ENCODE data around the gene FBXO38. TPM values are rescaled to one million over a fixed set of nuclear protein-coding genes. Genes with fewer than 3 reads are reported as not detected.

Gene FBXO38
- total RNA-seq, 1 donor, result 69.8 TPM

DNA sequence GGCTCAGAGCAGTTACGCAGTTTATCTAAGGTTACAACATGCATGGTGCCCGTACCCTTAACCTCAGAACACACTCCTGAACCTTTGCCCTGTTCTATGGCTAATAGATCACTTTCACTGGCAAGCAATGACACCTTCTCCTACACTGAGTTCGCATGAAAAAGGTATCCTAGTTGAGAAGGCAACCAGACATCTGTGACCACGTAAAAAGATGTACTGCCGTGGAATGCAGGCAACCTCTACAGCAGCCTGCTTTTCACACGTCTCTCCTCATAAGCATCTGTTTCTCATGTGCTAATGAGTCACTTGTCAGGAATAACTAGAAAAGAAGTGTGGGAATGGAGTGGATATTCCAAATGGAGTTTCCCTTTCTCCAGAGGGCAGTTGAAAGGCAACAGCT is 71.4 kb downstream of the FBXO38 start:
- DNase-seq (ENCODE audit: insufficient read length, low spot score, missing footprints), result no peak
- no peak overlapping the region for H3K4me2 ChIP-seq (ENCODE audit: insufficient read depth, low read length)
- H3K27me3 ChIP-seq (ENCODE audit: insufficient read depth, low read length), result peaks cover 6% of the 10 kb centered on the region
- H3K4me3 ChIP-seq (ENCODE audit: insufficient read depth, low read length), result no peak overlapping the region
- no peak overlapping the region for H2AFZ ChIP-seq (ENCODE audit: low read length)
- TF ChIP-seq, protein P1, sequence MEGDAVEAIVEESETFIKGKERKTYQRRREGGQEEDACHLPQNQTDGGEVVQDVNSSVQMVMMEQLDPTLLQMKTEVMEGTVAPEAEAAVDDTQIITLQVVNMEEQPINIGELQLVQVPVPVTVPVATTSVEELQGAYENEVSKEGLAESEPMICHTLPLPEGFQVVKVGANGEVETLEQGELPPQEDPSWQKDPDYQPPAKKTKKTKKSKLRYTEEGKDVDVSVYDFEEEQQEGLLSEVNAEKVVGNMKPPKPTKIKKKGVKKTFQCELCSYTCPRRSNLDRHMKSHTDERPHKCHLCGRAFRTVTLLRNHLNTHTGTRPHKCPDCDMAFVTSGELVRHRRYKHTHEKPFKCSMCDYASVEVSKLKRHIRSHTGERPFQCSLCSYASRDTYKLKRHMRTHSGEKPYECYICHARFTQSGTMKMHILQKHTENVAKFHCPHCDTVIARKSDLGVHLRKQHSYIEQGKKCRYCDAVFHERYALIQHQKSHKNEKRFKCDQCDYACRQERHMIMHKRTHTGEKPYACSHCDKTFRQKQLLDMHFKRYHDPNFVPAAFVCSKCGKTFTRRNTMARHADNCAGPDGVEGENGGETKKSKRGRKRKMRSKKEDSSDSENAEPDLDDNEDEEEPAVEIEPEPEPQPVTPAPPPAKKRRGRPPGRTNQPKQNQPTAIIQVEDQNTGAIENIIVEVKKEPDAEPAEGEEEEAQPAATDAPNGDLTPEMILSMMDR (IDR thresholded peaks at IDR 0.05; ENCODE audit: extremely low read depth, low read depth, low read length), result no peak
- no peaks in the 10 kb centered on the region for H3K4me1 ChIP-seq (ENCODE audit: insufficient read depth, low read length)
- H3K27ac ChIP-seq (ENCODE audit: low read depth, low read length), result no peak overlapping the region
- no peaks in the 10 kb centered on the region for H3K79me2 ChIP-seq (ENCODE audit: insufficient read depth, low read length)
- H4K20me1 ChIP-seq (ENCODE audit: insufficient read depth, low read length), result no peaks in the 10 kb centered on the region
- no peaks in the 10 kb centered on the region for H3K9me3 ChIP-seq (ENCODE audit: low read depth, low read length)
- no peaks in the 10 kb centered on the region for H3K36me3 ChIP-seq (ENCODE audit: insufficient read depth, low read length)

DNA sequence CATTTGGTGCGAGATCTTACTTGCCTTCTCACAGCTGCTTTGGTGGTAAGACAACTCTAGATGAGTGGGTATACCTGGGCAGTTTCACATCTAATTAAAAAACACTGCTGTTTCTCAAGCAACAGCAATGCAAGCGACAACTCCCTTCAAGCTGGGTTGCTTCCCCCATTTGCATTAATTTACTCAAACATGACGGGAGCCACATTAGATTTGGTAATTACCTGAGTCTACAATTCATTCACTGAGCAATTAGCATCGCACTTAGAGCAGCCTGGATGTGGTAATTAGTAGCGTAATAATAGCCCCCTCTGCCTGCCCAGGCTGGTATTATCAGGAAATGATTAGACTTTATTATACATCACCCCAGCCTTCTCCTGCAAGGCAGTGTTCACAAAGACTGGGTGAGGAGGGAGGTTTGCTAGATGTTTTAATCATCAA is 73.4 kb downstream of the FBXO38 start:
- H3K9me3 ChIP-seq (ENCODE audit: low read depth, low read length), result no peaks in the 10 kb centered on the region
- TF ChIP-seq, protein P1 (IDR thresholded peaks at IDR 0.05; ENCODE audit: extremely low read depth, low read depth, low read length), result peak; percentile 24
- no peaks in the 10 kb centered on the region for H4K20me1 ChIP-seq (ENCODE audit: insufficient read depth, low read length)
- H3K4me3 ChIP-seq (ENCODE audit: insufficient read depth, low read length), result no peak overlapping the region
- no peaks in the 10 kb centered on the region for H3K4me1 ChIP-seq (ENCODE audit: insufficient read depth, low read length)
- H3K79me2 ChIP-seq (ENCODE audit: insufficient read depth, low read length), result no peaks in the 10 kb centered on the region
- no peak for DNase-seq (ENCODE audit: insufficient read length, low spot score, missing footprints)
- no peaks in the 10 kb centered on the region for H3K36me3 ChIP-seq (ENCODE audit: insufficient read depth, low read length)
- no peak overlapping the region for H3K4me2 ChIP-seq (ENCODE audit: insufficient read depth, low read length)
- no peak overlapping the region for H3K27ac ChIP-seq (ENCODE audit: low read depth, low read length)
- no peak overlapping the region for H2AFZ ChIP-seq (ENCODE audit: low read length)
- peaks cover 11% of the 10 kb centered on the region for H3K27me3 ChIP-seq (ENCODE audit: insufficient read depth, low read length)

DNA sequence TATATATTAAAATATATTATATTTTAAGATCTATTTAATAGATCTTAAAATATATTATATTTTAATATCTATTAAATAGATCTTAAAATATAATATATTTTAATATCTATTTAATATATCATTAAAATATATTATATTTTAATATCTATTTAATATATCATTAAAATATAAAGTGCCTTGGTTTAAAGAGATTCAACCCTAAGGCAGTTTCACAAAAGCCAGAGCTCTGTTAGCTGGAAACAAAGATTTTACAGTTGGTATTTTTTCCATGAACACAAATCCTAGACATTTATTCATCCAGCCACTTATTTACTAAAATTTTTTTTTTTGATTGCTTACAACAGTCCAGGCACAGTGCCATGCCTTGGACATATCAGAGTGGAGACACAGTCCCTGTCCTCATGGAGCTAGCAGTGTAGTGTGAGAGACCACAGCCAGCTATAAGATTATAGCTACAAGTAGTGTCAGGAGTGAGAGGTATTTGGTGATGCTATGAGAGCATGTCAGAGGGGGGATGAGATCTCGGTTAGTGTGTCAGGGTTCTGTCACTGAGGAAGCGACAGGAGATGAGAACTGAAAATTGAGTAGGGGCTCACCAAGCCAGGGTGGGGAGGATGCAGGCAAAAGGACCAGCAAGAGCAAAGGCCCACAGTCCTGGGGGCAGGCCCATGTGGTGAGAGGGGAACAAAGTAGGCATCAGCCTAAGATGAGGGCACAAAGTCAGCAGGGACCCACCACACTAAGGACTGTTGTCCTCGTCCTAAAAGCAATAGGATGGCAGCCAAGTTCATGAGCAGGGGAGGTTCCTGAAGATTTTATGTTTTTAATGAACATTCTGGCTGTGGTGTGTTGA is 74.5 kb downstream of the FBXO38 start:
- H3K27ac ChIP-seq (ENCODE audit: low read depth, low read length), result no peak overlapping the region
- TF ChIP-seq, protein P1 (IDR thresholded peaks at IDR 0.05; ENCODE audit: extremely low read depth, low read depth, low read length), result no peak
- H3K36me3 ChIP-seq (ENCODE audit: insufficient read depth, low read length), result no peaks in the 10 kb centered on the region
- peaks cover 11% of the 10 kb centered on the region for H3K27me3 ChIP-seq (ENCODE audit: insufficient read depth, low read length)
- H3K4me3 ChIP-seq (ENCODE audit: insufficient read depth, low read length), result no peak overlapping the region
- H3K4me2 ChIP-seq (ENCODE audit: insufficient read depth, low read length), result no peak overlapping the region
- H3K4me1 ChIP-seq (ENCODE audit: insufficient read depth, low read length), result no peaks in the 10 kb centered on the region
- no peaks in the 10 kb centered on the region for H3K79me2 ChIP-seq (ENCODE audit: insufficient read depth, low read length)
- DNase-seq (ENCODE audit: insufficient read length, low spot score, missing footprints), result no peak
- H2AFZ ChIP-seq (ENCODE audit: low read length), result no peak overlapping the region
- H3K9me3 ChIP-seq (ENCODE audit: low read depth, low read length), result no peaks in the 10 kb centered on the region
- no peaks in the 10 kb centered on the region for H4K20me1 ChIP-seq (ENCODE audit: insufficient read depth, low read length)

DNA sequence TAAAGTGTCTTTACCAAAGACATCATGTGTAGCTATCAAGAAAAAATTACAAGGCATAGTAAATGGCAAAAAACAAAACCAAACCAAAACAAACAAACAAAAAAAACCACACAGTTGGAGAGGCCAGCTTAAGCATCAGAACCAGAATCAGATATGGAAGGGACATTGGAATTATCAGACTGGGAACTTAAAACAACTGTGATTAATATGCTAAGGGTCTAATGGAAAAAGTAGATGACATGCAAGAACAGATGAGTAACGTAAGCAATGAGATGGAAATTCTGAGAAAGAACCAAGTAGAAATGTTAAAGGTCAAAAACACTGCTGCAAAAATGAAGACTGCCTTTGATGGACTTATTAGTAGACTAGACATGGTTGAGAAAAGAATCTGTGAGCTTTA is 75.9 kb downstream of the FBXO38 start:
- no peaks in the 10 kb centered on the region for H4K20me1 ChIP-seq (ENCODE audit: insufficient read depth, low read length)

More for the DNA sequence above, 75.9 kb downstream of the FBXO38 start:
- Histone ChIP-seq H3K27me3 (ENCODE audit: insufficient read depth, low read length) (peaks cover 11% of the 10 kb centered on the region), H3K4me3 (ENCODE audit: insufficient read depth, low read length) (no peak overlapping the region), H3K4me1 (ENCODE audit: insufficient read depth, low read length) (no peaks in the 10 kb centered on the region), H3K79me2 (ENCODE audit: insufficient read depth, low read length) (no peaks in the 10 kb centered on the region), H3K36me3 (ENCODE audit: insufficient read depth, low read length) (no peaks in the 10 kb centered on the region), H3K9me3 (ENCODE audit: low read depth, low read length) (no peaks in the 10 kb centered on the region), H3K4me2 (ENCODE audit: insufficient read depth, low read length) (no peak overlapping the region), H3K27ac (ENCODE audit: low read depth, low read length) (no peak overlapping the region), H2AFZ (ENCODE audit: low read length) (no peak overlapping the region)
- no peak for DNase-seq (ENCODE audit: insufficient read length, low spot score, missing footprints)
- TF ChIP-seq, protein P1 (IDR thresholded peaks at IDR 0.05; ENCODE audit: extremely low read depth, low read depth, low read length), result no peak
